GM10847 (cell line): Measurements from ENCODE around the gene KRT80.

ENCODE experiments used
- POLR2A ChIP-seq: IDR thresholded peaks from 2 replicates; pipeline ENCODE4 v1.6.1; 2011; ENCODE audit not compliant: insufficient read length; ENCODE audit errors: extremely low read depth

The KRT80 gene

DNA sequence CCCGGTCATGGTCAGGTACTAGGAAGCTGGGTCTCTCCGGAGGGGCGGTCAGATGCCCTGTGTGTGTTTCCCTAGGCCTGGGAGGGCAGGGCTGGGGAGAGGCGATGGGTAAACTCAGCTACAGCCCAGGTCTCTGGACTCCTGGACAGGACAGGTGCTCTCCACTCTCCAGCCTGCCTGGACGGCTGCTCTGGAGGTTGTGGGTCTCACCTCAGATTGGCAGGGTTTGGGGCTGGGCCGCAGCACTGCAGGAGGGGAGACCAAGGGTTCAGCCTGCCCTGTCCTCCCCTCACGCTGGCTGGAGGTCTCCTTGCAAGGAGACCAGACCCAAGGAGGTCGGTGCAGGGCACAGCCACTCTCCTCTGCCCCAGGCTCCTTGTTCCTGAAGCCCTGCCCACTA lies 7.8 kb downstream of the KRT80 start:
- TF ChIP-seq POLR2A = no peak

DNA sequence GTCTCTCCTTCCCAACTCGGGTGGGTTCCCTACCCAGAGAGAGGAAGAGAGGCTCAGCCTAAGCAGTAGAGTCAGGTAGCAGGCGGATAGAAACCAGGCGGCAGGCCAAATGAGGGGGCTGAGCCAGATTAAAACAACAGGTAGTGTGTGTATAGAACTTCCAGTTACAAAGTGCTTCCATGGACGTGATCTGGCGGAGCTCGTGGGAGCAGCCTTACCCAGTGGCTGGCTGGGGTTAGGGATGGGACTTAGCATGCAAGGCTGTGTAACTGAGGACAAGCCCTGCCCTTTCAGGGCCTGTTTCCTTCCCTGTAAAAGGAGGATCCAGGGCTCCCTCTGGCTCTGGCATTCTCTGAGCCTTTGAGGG lies 8.3 kb downstream of the KRT80 start:
- TF ChIP-seq POLR2A = no peak

DNA sequence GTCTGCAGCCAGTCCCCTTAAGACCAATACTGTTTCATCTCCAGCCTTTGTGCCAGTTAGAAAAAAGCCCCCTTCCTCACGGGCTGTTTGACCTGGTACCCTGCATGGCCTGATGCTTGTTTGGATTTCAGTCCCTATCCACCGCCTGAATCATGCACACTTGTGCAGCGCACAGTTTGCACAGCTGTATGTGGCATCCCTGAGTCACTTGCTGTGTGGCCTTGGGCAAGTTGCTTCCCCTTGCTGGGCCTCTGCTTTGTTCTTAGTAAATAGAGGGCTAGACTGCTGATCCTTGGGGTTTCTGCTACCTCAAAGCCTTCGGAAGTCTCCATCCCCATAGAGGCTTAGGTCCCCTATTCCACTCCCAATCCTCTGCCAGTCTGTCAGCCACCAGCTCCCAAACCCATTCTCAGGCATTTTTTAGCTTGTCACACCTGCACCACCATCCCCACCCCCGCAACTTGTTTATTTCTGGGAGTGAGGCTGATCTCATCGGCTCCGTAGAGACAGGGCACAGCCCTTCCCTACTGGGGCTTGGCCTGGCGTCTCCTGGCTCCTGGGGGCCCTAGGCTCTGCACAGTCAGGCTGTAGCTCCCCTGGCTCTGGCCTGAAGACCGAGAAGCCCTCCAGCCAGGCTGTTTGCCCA lies 8.8 kb downstream of the KRT80 start:
- no peak for TF ChIP-seq POLR2A

- TF ChIP-seq POLR2A = no peak
Observed at GRCh38 chr12:52182384-52182783, 9.4 kb downstream of the KRT80 start.

DNA sequence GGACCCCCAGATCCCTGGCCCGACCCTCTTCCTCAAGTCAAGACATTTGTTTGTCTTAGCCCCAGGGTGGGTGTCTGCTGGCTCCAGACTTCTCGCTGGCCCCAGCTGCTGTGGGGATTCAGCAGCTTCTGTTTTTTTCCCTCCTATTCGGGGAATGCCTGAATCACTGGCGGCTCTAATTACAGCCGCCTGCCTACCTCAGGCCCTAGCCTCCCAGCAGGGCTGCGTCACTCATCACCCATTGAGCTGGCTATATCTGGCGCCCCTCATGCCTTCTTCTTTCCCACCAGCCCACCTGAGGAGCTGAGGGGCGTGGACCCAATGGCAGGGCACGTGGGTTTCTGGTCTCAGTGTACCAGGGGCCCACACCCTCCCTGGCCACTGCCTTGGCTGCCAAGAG lies 10.1 kb downstream of the KRT80 start:
- no peak for TF ChIP-seq POLR2A

DNA sequence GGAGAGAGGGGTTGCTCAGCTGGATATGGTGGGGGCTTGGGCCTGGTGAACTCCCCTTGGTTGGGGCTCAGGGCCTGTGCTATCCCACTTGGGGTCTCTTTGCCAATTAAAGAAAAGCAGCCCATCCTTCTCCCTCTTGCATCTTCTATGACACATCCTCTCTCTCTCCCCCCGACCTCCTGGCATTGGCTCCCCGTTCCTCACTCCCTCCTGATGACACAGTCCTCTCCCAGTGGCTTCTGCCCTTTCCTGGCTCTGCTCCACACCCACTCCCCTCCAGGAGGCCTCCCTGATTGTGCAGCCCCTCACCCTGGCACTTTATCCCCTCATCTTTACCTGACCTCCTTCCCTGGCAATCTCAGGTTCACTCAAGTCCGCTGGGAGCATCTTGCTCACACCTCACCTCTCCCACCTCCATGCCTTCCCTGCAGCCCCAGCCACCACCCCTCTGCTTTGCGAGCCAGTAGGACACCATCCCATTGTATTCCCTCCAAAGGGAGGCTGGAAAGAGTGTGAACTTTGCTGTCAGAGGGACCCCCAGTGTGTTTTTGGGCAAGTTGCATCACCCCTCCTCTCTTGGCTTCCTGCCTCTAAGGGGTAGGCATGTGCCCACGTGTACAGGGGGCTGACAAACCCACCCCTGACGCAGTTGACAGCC lies 10.7 kb downstream of the KRT80 start:
- no peak for TF ChIP-seq POLR2A

- TF ChIP-seq POLR2A = no peak
Observed at GRCh38 chr12:52179396-52179973, 12.3 kb downstream of the KRT80 start.

DNA sequence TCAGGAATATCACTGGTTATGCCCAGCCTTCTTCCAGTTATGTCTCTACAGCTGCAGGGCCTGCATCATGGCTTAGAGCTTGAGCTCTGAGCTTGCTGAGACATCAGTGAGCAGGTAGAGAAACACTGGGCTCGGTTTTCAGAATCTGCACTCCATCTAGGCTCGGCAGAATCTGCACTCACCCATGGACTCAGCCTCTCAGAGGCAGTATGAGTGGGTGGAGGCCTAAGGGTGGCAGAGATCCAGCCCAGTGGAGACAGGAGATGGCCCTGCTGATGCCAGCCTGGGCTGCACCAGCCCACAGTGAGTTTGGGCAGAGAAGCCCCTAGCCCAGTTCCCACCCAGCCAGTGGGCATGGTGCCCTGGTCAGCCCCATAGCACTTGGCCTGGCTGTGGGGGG lies 12.8 kb downstream of the KRT80 start:
- TF ChIP-seq POLR2A = no peak

DNA sequence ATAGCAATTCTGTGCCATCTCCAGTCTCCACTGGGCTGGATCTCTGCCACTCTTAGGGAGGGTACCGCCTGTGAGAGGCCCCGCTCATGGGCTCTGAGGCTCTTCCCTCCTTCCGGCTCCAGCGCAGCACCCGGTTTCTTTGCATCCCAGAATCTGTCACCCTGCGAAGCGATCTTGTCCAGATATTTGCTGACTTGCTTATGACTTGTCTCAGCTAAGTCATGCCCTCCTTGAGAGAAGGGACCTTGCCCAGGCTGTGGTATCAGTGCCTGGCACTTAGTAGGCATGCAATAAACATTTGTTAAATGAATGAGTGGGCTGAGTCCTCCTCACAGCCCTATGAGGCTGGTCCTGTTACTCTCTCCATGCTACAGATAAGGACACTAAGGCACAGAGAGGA lies 13.4 kb downstream of the KRT80 start:
- no peak for TF ChIP-seq POLR2A

- TF ChIP-seq POLR2A = no peak
Observed at GRCh38 chr12:52175371-52176350, 16.2 kb downstream of the KRT80 start.

- TF ChIP-seq POLR2A = no peak
Observed at GRCh38 chr12:52173526-52173925, 18.3 kb downstream of the KRT80 start.

- TF ChIP-seq POLR2A = no peak
Observed at GRCh38 chr12:52172956-52173355, 18.9 kb downstream of the KRT80 start.

DNA sequence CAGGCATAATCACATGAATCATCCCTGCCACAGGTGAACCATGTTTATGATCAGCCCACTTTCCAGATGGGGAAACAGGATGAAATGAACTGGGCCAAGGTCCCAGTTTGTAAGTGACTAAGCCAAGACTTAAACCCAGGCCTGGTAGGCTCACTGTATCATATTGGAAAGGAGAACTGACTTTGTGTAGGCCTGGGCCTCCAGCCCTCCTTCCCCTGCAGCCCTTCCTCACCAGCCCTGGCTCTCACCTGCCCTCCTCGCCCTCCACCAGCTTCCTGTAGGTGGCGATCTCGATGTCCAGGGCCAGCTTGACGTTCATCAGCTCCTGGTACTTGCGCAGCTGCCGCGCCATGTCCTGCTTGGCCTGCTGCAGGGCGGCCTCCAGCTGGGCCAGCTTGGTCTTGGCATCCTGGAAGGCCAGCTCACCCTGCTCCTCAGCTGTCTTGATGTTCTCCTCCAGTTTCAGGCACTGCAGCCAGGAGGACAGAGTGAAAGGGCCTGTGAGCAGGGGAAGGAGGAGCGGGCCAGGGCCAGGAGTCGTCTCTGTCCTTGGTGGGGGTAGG lies 19.8 kb downstream of the KRT80 start:
- TF ChIP-seq POLR2A = no peak

GRCh38 chr12:52170827-52171226 lies 21.0 kb downstream of the KRT80 start:
- no peak for TF ChIP-seq POLR2A

DNA sequence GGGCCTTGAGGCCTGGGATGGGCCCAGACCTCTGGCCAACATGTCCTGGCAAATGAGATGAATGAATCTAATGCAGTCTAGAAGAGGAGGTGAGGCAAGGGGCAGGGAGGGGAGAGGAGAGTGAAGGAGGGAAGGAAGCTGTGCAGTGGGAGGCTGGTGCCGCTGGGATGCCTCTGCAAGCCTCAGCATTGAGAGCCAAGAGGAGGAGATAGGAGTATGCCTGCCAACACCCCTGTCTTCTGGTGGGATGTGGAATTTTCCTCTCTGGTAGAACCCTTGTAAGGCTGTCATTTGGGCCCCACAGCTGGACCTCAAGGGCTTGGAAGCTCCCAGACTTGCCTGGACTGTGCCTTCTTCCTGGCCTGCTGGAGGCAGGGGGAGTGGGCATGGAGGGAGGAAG lies 21.9 kb downstream of the KRT80 start:
- TF ChIP-seq POLR2A = no peak
